HFF-Myc (cell line): Measurements from ENCODE around the gene GOLGB1.

Source experiments
- DNase-seq: peaks from one replicate; pipeline ENCODE4 v3.0.0-alpha.2; 2011; ENCODE audit warnings: low read depth; ENCODE audit errors: extremely low read depth
- H3K4me3 ChIP-seq: replicated peaks from 2 replicates; pipeline ENCODE4 v1.5.1; 2011; ENCODE audit warnings: low read depth, mild to moderate bottlenecking, control low read depth, low read length
- TF ChIP-seq, protein P1 (sequence below): IDR thresholded peaks from 2 replicates; pipeline ENCODE4 v1.5.1; 2012; ENCODE audit warnings: mild to moderate bottlenecking, low read depth, low read length, control low read depth; ENCODE audit errors: missing control alignments

Gene GOLGB1

DNA sequence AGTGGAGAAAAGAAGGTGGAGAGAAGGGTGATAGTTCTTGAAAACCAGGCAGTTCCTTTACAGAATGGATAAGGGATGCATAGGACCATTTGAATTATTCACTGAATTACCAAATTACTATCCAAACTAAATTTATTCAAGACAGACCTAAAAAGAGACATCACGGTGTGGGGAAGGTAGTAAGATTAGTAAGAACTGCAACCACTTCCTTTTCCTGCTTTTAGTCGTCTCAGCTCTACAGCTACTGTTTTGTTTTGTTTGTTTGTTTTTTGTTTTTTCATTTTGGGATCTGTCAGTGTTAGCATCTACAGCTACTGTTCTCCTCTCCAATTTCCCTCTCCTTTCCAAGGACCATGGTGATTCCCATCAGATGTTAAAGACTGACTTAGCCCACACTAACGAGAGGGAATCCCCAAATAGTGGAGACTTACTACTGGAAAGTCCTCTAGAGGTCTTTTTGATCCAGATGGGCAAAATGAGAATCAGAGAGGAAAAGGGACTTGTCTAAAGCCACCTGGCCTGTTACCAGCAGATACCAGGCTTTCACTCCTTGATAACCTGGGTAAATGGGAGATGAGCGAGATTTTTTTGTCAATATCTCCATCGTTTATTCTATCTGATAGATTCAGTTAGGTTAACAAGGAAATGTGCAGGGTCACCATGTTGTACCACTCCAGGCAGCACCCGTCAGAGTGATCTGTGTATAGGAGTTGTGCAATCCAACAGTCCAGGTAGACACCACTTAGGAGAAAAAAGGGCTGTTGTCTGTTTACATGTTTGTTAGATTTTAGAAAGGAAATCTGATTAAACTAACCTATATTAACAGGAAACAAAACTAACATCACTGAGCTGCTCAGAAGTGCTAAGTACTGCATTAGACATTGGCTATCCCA, 94.8 kb downstream of the GOLGB1 start:
- DNase-seq: no peak
- no peak overlapping the region for H3K4me3 ChIP-seq
- TF ChIP-seq, protein P1, sequence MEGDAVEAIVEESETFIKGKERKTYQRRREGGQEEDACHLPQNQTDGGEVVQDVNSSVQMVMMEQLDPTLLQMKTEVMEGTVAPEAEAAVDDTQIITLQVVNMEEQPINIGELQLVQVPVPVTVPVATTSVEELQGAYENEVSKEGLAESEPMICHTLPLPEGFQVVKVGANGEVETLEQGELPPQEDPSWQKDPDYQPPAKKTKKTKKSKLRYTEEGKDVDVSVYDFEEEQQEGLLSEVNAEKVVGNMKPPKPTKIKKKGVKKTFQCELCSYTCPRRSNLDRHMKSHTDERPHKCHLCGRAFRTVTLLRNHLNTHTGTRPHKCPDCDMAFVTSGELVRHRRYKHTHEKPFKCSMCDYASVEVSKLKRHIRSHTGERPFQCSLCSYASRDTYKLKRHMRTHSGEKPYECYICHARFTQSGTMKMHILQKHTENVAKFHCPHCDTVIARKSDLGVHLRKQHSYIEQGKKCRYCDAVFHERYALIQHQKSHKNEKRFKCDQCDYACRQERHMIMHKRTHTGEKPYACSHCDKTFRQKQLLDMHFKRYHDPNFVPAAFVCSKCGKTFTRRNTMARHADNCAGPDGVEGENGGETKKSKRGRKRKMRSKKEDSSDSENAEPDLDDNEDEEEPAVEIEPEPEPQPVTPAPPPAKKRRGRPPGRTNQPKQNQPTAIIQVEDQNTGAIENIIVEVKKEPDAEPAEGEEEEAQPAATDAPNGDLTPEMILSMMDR: no peak

DNA sequence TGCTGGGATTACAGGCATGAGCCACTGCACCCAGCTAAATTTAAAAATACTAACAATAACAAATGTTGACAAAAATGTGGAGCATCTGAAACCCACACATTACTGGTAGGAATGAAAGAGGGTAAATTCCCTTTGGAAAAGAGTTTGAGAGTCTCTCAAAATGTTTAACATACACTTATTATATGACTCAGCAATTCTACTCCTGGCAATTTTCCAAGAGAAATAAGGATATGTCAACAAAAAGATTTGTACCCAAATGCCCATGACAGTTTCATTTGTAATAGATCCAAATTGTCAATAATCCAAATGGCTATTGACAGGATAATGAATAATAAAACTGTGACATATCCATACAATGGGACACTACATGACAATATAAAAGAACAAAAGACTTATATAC, 97.9 kb downstream of the GOLGB1 start:
- H3K4me3 ChIP-seq: no peak overlapping the region
- no peak for DNase-seq
- TF ChIP-seq, protein P1: no peak

DNA sequence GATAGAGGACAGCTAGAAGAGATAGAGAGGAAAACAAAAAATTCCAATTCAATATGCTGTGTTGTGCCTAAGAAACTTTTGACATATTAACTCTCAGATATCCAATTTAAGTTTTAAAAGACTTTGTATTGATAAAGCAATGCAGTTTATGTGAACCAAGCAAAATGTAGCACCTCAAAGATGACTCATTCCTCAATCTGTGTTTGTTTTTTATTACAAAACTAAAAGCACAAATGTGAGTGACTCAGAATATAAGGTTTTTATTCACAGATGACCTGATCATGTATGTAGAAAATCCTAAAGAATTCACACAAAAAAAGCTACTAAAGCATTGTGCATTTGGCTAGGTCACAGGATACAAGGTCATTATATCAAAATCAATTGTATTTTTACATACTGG, 99.9 kb downstream of the GOLGB1 start:
- H3K4me3 ChIP-seq: no peak overlapping the region
- DNase-seq: no peak
- TF ChIP-seq, protein P1: no peak

DNA sequence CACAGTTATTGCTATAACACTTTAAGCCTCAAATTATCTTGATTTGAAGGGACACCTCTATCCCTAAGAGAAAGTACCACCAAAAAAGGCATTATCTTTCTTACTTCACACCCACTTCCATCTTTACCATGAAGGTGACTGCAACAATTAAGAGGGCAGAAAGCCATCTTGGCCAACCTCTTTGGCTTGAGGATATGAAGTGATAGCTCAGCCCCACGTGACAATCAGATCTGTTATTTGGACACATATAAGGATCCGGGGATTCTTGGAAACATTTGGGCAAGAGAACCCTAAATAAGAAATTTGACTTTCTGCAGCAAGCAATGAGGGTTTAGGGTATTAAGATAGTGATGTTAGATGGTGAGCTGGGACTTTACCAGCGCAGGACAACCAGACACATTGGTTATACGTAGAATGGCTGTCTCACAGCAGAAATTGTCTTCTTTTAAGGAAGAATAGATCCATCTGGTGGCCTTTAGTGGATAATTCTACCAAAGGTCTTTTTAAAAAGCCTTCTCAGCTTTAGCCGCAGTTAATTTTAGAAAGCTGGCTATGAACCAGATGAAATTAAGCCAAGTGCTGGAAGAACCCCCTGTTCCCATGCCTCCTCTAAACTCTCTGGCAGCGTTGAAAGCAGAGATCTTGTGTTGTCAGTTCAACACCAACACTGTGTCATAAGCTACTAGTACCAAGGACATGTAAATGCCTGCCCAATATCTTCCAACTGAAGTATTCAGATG, 101.2 kb downstream of the GOLGB1 start:
- TF ChIP-seq, protein P1: no peak
- no peak for DNase-seq
- H3K4me3 ChIP-seq: no peak overlapping the region

DNA sequence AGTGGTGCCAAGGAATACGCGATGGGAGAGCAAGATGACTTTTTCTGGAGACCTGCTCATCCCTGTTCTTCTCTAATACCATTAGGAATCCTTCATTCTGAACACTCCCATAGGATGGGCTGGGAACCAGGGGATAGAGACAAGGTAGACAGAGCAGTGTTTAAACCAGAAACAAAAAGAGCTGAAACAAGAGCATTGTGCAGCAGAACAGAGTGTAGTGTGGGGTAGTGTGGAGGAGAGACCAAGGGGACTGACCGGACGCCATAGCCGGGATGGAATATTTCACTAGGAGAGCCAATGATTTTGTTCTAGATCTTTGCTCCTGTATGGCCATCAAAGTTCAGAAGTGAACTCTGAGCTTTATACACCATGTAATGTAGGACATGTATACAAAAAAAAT, 104.5 kb downstream of the GOLGB1 start:
- no peak overlapping the region for H3K4me3 ChIP-seq
- DNase-seq: no peak
- TF ChIP-seq, protein P1: no peak

DNA sequence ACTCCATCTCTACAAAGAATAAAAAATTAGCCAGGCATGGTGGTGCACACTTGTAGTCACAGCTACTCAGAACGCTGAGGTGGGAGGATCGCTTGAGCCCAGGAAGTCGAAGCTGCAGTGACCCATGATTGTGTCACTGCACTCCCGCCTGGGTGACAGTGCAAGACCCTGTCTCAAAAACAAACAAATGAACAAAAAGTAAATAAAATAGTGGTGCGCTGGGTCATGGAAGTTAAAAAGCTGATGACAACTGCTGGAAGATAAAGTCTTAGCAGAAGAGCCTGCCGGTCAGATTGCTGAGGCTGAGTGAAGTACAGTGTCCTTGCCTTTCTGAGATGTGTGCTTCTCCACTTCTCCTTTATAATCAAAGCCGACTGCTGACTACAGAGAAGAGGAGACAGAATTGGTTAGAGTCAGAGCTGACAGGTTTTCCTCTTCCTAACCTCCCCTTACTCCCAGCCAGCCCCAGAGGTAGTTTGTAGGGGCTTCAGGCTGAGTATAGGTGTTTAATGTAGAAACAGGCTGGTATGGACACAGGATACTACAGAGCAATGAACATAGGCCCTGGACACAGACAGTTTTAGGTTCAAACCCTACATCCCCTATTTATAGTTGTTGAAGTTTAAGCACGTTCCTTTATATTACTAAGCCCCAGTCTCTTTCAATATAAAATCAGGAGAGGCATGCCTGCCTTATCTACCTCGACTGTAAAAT, 106.8 kb downstream of the GOLGB1 start:
- DNase-seq: no peak
- TF ChIP-seq, protein P1: no peak
- H3K4me3 ChIP-seq: no peak overlapping the region
